Endodermal cell (in vitro differentiated cells): ENCODE data around the gene APOBEC3G. TPM values are rescaled to one million over a fixed set of nuclear protein-coding genes. Genes with fewer than 3 reads are reported as not detected.
A peak's percentile ranks its signal among the peaks of the same experiment; 100 is the strongest.
"Not testable (repeated sequence)": the region's sequence is repeated elsewhere in the genome, so short reads cannot be mapped to it uniquely, and the experiment has no call there.

Experiments
- DNase-seq: peaks from one replicate; pipeline ENCODE4 v3.0.0-alpha.2; 2017
- H3K27ac ChIP-seq: 2 replicates; pipeline ENCODE4 v1.5.1; 2013; ENCODE audit warnings: mild to moderate bottlenecking, low read depth, low read length, moderate library complexity
- H3K27me3 ChIP-seq: 2 replicates; pipeline ENCODE4 v1.6.1; 2013; ENCODE audit warnings: mild to moderate bottlenecking, low read length, moderate library complexity; ENCODE audit not compliant: insufficient read depth, control insufficient read depth, poor library complexity, severe bottlenecking
- H3K36me3 ChIP-seq: 2 replicates; pipeline ENCODE4 v1.7.0; 2013; ENCODE audit warnings: mild to moderate bottlenecking, low read length, moderate library complexity; ENCODE audit not compliant: control insufficient read depth, insufficient read depth
- H3K4me1 ChIP-seq: one replicate; pipeline ENCODE4 v1.7.0; 2013; ENCODE audit warnings: low read length; ENCODE audit not compliant: control insufficient read depth, insufficient read depth
- H3K4me3 ChIP-seq: 2 replicates; pipeline ENCODE4 v1.5.1; 2013; ENCODE audit warnings: mild to moderate bottlenecking, low read length, moderate library complexity
- H3K9ac ChIP-seq: 2 replicates; pipeline ENCODE4 v1.6.1; 2013; ENCODE audit warnings: mild to moderate bottlenecking, low read length, moderate library complexity; ENCODE audit not compliant: poor library complexity, severe bottlenecking; ENCODE audit errors: extremely low read depth
- H3K9me3 ChIP-seq: 2 replicates; pipeline ENCODE4 v1.6.1; 2013; ENCODE audit warnings: mild to moderate bottlenecking, low read length, moderate library complexity; ENCODE audit not compliant: control insufficient read depth
- H3K27ac Mint-ChIP-seq: 2 replicates; pipeline ENCODE4 v1.8.0; 2020; ENCODE audit warnings: mixed read lengths
- H3K27me3 Mint-ChIP-seq: 2 replicates; pipeline ENCODE4 v1.8.0; 2021; ENCODE audit warnings: mild to moderate bottlenecking, mixed read lengths; ENCODE audit not compliant: insufficient read depth
- H3K36me3 Mint-ChIP-seq: 2 replicates; pipeline ENCODE4 v1.8.0; 2020; ENCODE audit warnings: low read depth, mixed read lengths
- H3K4me1 Mint-ChIP-seq: 2 replicates; pipeline ENCODE4 v1.8.0; 2020; ENCODE audit warnings: mixed read lengths
- H3K4me3 Mint-ChIP-seq: 2 replicates; pipeline ENCODE4 v1.8.0; 2020; ENCODE audit warnings: mild to moderate bottlenecking, moderate library complexity, mixed read lengths
- H3K9me3 Mint-ChIP-seq: 2 replicates; pipeline ENCODE4 v1.8.0; 2020; ENCODE audit warnings: mild to moderate bottlenecking, mixed read lengths
- CTCF ChIP-seq: fragments of 200-600 bp; sonication (generic); conservative IDR thresholded peaks from 2 replicates; pipeline ENCODE4 v1.5.0; 2021; ENCODE audit warnings: antibody characterized with exemption, mild to moderate bottlenecking
- WGBS, 2 experiments: methylation state at CpG; one replicate each; pipeline versions ENCODE4 v1.1.5 to v1.1.7; 2013; ENCODE audit warnings: missing lambda C conversion rate in 2 of 2, mixed read lengths in 1 of 2; ENCODE audit not compliant: insufficient coverage in 1 of 2, insufficient read length in 1 of 2; 5-methylcytosine and 5-hydroxymethylcytosine counted together
- total RNA-seq, 2 donors: library from RNA; stranded (reverse); fragmentation: NEBNext Ultra II Directional in 1 of 2; extraction: Animal tissue kit (Norgen Biotek cat#: 25700) in 1 of 2; gene quantifications; 2 replicates in 1 of 2; 3 replicates in 1 of 2; pipeline ENCODE4 v1.2.1, GENCODE V29; 2021

Gene APOBEC3G
- total RNA-seq, 2 donors from 2014 or later, result 8.7 to 19.7 TPM

GRCh38 chr22:39039306-39040126 is 37.6 kb upstream of the APOBEC3G start:
- H3K27me3 ChIP-seq, result no peaks in the 10 kb centered on the region
- Mint-ChIP-seq H3K27me3 (no peaks in the 10 kb centered on the region), H3K27ac (peak overlapping the region; percentile 94), H3K4me3 (peak overlapping the region; percentile 73), H3K4me1 (peaks cover 49% of the 10 kb centered on the region), H3K9me3 (no peaks in the 10 kb centered on the region), H3K36me3 (peaks cover 8% of the 10 kb centered on the region)
- H3K9ac ChIP-seq, result no peak overlapping the region
- no peaks in the 10 kb centered on the region for H3K9me3 ChIP-seq
- WGBS, 2 experiments, result 83 to 86% methylated on average over 12 to 19 of the region's 19 CpGs
- TF ChIP-seq CTCF, result no peak
- H3K27ac ChIP-seq, result no peak overlapping the region
- DNase-seq, result peak; percentile 62
- no peaks in the 10 kb centered on the region for H3K4me1 ChIP-seq
- peak overlapping the region; percentile 64 for H3K4me3 ChIP-seq
- peaks cover 6% of the 10 kb centered on the region for H3K36me3 ChIP-seq

DNA sequence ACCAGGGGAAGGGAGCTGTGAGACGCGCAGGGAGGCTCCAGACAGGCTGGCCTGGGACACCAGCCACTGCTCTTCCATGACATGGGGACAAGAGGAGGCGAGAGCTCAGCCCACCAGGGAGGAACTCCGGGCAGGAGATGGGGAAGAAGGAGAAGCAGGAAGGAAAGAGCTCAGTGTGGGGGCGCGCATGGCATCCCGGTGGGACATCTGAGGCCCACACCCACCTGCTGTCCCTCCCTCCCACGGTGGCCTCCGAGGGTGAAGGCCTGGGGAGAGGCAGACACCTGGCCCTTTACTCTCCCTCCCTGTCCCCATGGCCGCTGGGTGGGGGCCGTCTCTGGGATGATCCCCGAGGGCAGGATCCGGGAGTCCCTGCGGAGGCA is 36.9 kb upstream of the APOBEC3G start:
- H3K4me1 ChIP-seq, H3K27ac ChIP-seq, H3K36me3 ChIP-seq, H3K9me3 Mint-ChIP-seq, H3K27me3 Mint-ChIP-seq, H3K9me3 ChIP-seq, H3K27me3 ChIP-seq, H3K9ac ChIP-seq: not testable (repeated sequence)
- Mint-ChIP-seq H3K4me3 (peak overlapping the region; percentile 73), H3K4me1 (peaks cover 53% of the 10 kb centered on the region), H3K36me3 (peaks cover 11% of the 10 kb centered on the region), H3K27ac (peak overlapping the region; percentile 94)
- WGBS, 2 experiments, result 0 to 29% methylated on average over 1 to 6 of the region's 14 CpGs
- peak overlapping the region; percentile 64 for H3K4me3 ChIP-seq
- peak; percentile 75 for DNase-seq

DNA sequence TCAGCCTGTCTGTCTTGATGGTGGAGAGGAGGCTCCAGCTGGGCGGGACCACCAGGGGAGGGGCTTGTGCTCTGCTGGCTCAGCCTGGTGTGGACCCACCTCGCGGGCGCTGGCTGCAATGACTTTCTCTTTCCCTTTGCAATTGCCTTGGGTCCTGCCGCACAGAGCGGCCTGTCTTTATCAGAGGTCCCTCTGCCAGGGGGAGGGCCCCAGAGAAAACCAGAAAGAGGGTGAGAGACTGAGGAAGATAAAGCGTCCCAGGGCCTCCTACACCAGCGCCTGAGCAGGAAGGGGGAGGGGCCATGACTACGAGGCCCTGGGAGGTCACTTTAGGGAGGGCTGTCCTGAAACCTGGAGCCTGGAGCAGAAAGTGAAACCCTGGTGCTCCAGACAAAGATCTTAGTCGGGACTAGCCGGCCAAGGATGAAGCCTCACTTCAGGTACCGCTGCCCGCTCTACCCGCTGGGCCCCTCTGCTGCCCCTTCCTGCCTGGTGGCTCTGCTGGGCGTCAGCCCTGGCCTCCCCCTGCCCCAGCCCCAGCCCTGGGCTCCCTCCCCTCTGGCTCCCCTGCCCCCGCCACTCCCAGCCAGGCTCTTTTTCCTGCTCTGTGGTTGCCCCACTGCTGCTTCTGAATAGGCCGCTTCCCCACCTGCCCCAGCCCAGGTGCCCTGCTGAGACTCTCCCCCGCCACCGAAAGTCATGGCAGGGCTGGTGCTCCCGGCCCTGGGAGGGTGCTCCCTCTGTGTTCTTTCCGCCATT is 36.4 kb upstream of the APOBEC3G start, which contains the start of gene APOBEC3F:
Gene APOBEC3F, plus strand, starts transcription at position 327 of the 759 bp plus-strand sequence. Its CDS starts 97 bp downstream, at position 424.
- not testable (repeated sequence) for H3K9me3 Mint-ChIP-seq, H3K27me3 ChIP-seq, H3K4me1 ChIP-seq, H3K36me3 ChIP-seq, H3K9me3 ChIP-seq, H3K27me3 Mint-ChIP-seq
- peak within 1 kb of the TSS; percentile 94 for H3K4me3 ChIP-seq
- Mint-ChIP-seq H3K27ac (peak within 1 kb of the TSS; percentile 94), H3K4me3 (peak within 1 kb of the TSS; percentile 73), H3K4me1 (peaks cover 56% of the 10 kb centered on the region), H3K36me3 (peaks cover 16% of the 10 kb centered on the region)
- H3K9ac ChIP-seq, result peak within 1 kb of the TSS; percentile 54
- 4 to 15% methylated on average over 9 to 18 of the region's 21 CpGs for WGBS, 2 experiments
- H3K27ac ChIP-seq, result peak within 1 kb of the TSS; percentile 34
- DNase-seq, result peak; percentile 86
- peak; percentile 35 for TF ChIP-seq CTCF
